ENCODE data around the gene MYO5C.

MYO5C gene

GRCh38 chr15:52164631-52165265 lies 130.9 kb downstream of the MYO5C start:
- DNase-seq = no peak

GRCh38 chr15:52163321-52164190 lies 132.0 kb downstream of the MYO5C start:
- DNase-seq = no peak

- no peak for DNase-seq
Observed at GRCh38 chr15:52162876-52163275, 132.7 kb downstream of the MYO5C start.

GRCh38 chr15:52162260-52162659 lies 133.3 kb downstream of the MYO5C start:
- no peak for DNase-seq

GRCh38 chr15:52161406-52161966 lies 134.1 kb downstream of the MYO5C start:
- DNase-seq = no peak

GRCh38 chr15:52159645-52160044 lies 136.0 kb downstream of the MYO5C start:
- DNase-seq = no peak

- no peak for DNase-seq
Observed at GRCh38 chr15:52158084-52158765, 137.4 kb downstream of the MYO5C start.

GRCh38 chr15:52155878-52156277 lies 139.7 kb downstream of the MYO5C start:
- DNase-seq = no peak

- DNase-seq = no peak
Observed at GRCh38 chr15:52154896-52155865, 140.4 kb downstream of the MYO5C start.

GRCh38 chr15:52153900-52154895 lies 141.4 kb downstream of the MYO5C start:
- DNase-seq = no peak

GRCh38 chr15:52151353-52151752 lies 144.3 kb downstream of the MYO5C start:
- DNase-seq = no peak

- DNase-seq = no peak
Observed at GRCh38 chr15:52150871-52151270, 144.7 kb downstream of the MYO5C start.

GRCh38 chr15:52150043-52150825 lies 145.4 kb downstream of the MYO5C start:
- no peak for DNase-seq

- DNase-seq = no peak
Observed at GRCh38 chr15:52148403-52148802, 147.2 kb downstream of the MYO5C start.

GRCh38 chr15:52146776-52147175 lies 148.8 kb downstream of the MYO5C start:
- DNase-seq = no peak

- no peak for DNase-seq
Observed at GRCh38 chr15:52146261-52146660, 149.3 kb downstream of the MYO5C start.

- no peak for DNase-seq
Observed at GRCh38 chr15:52144656-52145178, 150.9 kb downstream of the MYO5C start.

- no peak for DNase-seq
Observed at GRCh38 chr15:52143873-52144272, 151.7 kb downstream of the MYO5C start.

Measured in activated CD4-positive, alpha-beta T cell treated with anti-CD3 and anti-CD28 coated beads, Interleukin-2, Interleukin-6, amounts not matched to agents 100 ng/mL and 50 ng/mL, durations not matched to agents 16 hours and 8 hours (primary cell).